Neural cell (in vitro differentiated cells): ENCODE data around the gene CNNM3. TPM values are rescaled to one million over a fixed set of nuclear protein-coding genes. Genes with fewer than 3 reads are reported as not detected.

Experiments used
- H2AFZ ChIP-seq: fragments of 200-600, 300-800 bp; sonication (generic), shearing (Covaris generic); 2 replicates; pipeline ENCODE4 v1.6.0; 2014; ENCODE audit warnings: low read depth, mild to moderate bottlenecking, antibody characterized with exemption, low read length, moderate library complexity
- H3F3A ChIP-seq: fragments of 200-600 bp; shearing (Covaris generic); 2 replicates; pipeline ENCODE4 v1.6.1; 2016; ENCODE audit warnings: mild to moderate bottlenecking, moderate library complexity, mixed read lengths, antibody characterized with exemption, low read length; ENCODE audit not compliant: insufficient read depth, poor library complexity, severe bottlenecking
- H3K27ac ChIP-seq: fragments of 200-600, 300-800 bp; sonication (generic), shearing (Covaris generic); 2 replicates; pipeline ENCODE4 v1.5.1; 2014; ENCODE audit warnings: mild to moderate bottlenecking, low read length, moderate library complexity
- H3K27me3 ChIP-seq: fragments of 300-800, 200-600 bp; sonication (generic), shearing (Covaris generic); 2 replicates; pipeline ENCODE4 v1.6.0; 2014; ENCODE audit warnings: mild to moderate bottlenecking, low read depth, low read length, moderate library complexity; ENCODE audit not compliant: insufficient read depth
- H3K36me3 ChIP-seq: fragments of 300-800, 200-600 bp; sonication (generic), shearing (Covaris generic); 2 replicates; pipeline ENCODE4 v1.5.1; 2014; ENCODE audit warnings: mild to moderate bottlenecking, antibody characterized with exemption, low read length, moderate library complexity; ENCODE audit not compliant: insufficient read depth
- H3K4me2 ChIP-seq: fragments of 300-800, 200-600 bp; sonication (generic), shearing (Covaris generic); 2 replicates; pipeline ENCODE4 v1.6.0; 2014; ENCODE audit warnings: mild to moderate bottlenecking, low read length
- H3K4me3 ChIP-seq: fragments of 300-800, 200-600 bp; sonication (generic), shearing (Covaris generic); 2 replicates; pipeline ENCODE4 v1.5.1; 2014; ENCODE audit warnings: mild to moderate bottlenecking, low read length, moderate library complexity
- H3K79me2 ChIP-seq: fragments of 200-600 bp; shearing (Covaris generic); replicated peaks from 2 replicates; pipeline ENCODE4 v1.6.0; 2014; ENCODE audit warnings: mild to moderate bottlenecking, low read length, moderate library complexity; ENCODE audit not compliant: insufficient read depth
- H3K9ac ChIP-seq: fragments of 300-800, 200-600 bp; sonication (generic), shearing (Covaris generic); 2 replicates; pipeline ENCODE4 v1.6.1; 2016; ENCODE audit warnings: mild to moderate bottlenecking, low read length, mixed read lengths
- H3K9me2 ChIP-seq: fragments of 200-600 bp; shearing (Covaris generic); 2 replicates; pipeline ENCODE4 v1.6.1; 2016; ENCODE audit warnings: mild to moderate bottlenecking, low read length, mixed read lengths; ENCODE audit not compliant: insufficient read depth
- H3K9me3 ChIP-seq: fragments of 200-600, 300-800 bp; sonication (generic), shearing (Covaris generic); 2 replicates; pipeline ENCODE4 v1.6.1; 2016; ENCODE audit warnings: mild to moderate bottlenecking, mixed run types, low read length, moderate library complexity, mixed read lengths
- H4K20me1 ChIP-seq: fragments of 200-600 bp; shearing (Covaris generic); 2 replicates; pipeline ENCODE4 v1.6.1; 2016; ENCODE audit warnings: mild to moderate bottlenecking, mixed run types; ENCODE audit not compliant: insufficient read depth
- EP300 ChIP-seq: fragments of 450-650 bp; conservative IDR thresholded peaks from 2 replicates; pipeline ENCODE4 v1.6.1; 2014; ENCODE audit warnings: antibody characterized with exemption, mild to moderate bottlenecking, moderate library complexity; ENCODE audit not compliant: poor library complexity, severe bottlenecking
- EZH2 ChIP-seq: fragments of 200-600, 300-800 bp; shearing (Covaris generic), sonication (generic); IDR thresholded peaks from 2 replicates; pipeline ENCODE4 v1.6.1; 2014; ENCODE audit warnings: antibody characterized with exemption, low read length, borderline replicate concordance, mild to moderate bottlenecking; ENCODE audit not compliant: insufficient read depth, poor library complexity, severe bottlenecking
- MXI1 ChIP-seq: fragments of 450-650 bp; conservative IDR thresholded peaks from 2 replicates; pipeline ENCODE4 v1.6.1; 2014; ENCODE audit warnings: antibody characterized with exemption, mild to moderate bottlenecking; ENCODE audit not compliant: poor library complexity, severe bottlenecking
- POLR2AphosphoS5 ChIP-seq: IDR thresholded peaks from 2 replicates; pipeline ENCODE4 v1.6.1; 2012
- RAD21 ChIP-seq: fragments of 450-650 bp; conservative IDR thresholded peaks from 2 replicates; pipeline ENCODE4 v1.6.1; 2014; ENCODE audit warnings: antibody characterized with exemption, mild to moderate bottlenecking, moderate library complexity
- SMC3 ChIP-seq: fragments of 450-650 bp; conservative IDR thresholded peaks from 2 replicates; pipeline ENCODE4 v1.6.1; 2014; ENCODE audit warnings: antibody characterized with exemption, mild to moderate bottlenecking, moderate library complexity; ENCODE audit not compliant: poor library complexity
- TAF1 ChIP-seq: IDR thresholded peaks from 2 replicates; pipeline ENCODE4 v1.6.1; 2012; ENCODE audit warnings: low read depth
- polyA plus RNA-seq: library from polyadenylated mRNA; depleted of rRNA; stranded (reverse); fragments of >200 nt; gene quantifications from 2 replicates; pipeline ENCODE4 v1.2.3, GENCODE V29; 2014
- TF ChIP-seq, protein P1 (sequence below): fragments of 450-650 bp; IDR thresholded peaks from 2 replicates; pipeline ENCODE4 v1.5.1; 2014; ENCODE audit warnings: antibody characterized with exemption, mild to moderate bottlenecking, moderate library complexity; ENCODE audit not compliant: poor library complexity, severe bottlenecking
- TF ChIP-seq, protein P2 (sequence below): IDR thresholded peaks from 2 replicates; pipeline ENCODE4 v1.6.1; 2012; ENCODE audit warnings: borderline replicate concordance

Gene CNNM3
- polyA plus RNA-seq, 1 donor from 2014 or later = 9.6 TPM

GRCh38 chr2:96852667-96853066 lies 36.6 kb downstream of the CNNM3 start:
- Histone ChIP-seq H3K36me3 (peaks cover 4% of the 10 kb centered on the region), H3F3A (no peaks in the 10 kb centered on the region), H3K9me2 (no peaks in the 10 kb centered on the region), H3K4me3 (no peak overlapping the region), H3K9me3 (no peaks in the 10 kb centered on the region), H3K79me2 (peaks cover 26% of the 10 kb centered on the region), H3K4me2 (no peak overlapping the region), H4K20me1 (no peaks in the 10 kb centered on the region), H3K9ac (no peak overlapping the region), H3K27ac (no peak overlapping the region), H2AFZ (no peak overlapping the region), H3K27me3 (no peaks in the 10 kb centered on the region)
- TF ChIP-seq TAF1 (no peak), SMC3 (no peak), EP300 (no peak), POLR2AphosphoS5 (no peak), MXI1 (no peak), RAD21 (no peak), EZH2 (no peak)
- TF ChIP-seq, protein P1, sequence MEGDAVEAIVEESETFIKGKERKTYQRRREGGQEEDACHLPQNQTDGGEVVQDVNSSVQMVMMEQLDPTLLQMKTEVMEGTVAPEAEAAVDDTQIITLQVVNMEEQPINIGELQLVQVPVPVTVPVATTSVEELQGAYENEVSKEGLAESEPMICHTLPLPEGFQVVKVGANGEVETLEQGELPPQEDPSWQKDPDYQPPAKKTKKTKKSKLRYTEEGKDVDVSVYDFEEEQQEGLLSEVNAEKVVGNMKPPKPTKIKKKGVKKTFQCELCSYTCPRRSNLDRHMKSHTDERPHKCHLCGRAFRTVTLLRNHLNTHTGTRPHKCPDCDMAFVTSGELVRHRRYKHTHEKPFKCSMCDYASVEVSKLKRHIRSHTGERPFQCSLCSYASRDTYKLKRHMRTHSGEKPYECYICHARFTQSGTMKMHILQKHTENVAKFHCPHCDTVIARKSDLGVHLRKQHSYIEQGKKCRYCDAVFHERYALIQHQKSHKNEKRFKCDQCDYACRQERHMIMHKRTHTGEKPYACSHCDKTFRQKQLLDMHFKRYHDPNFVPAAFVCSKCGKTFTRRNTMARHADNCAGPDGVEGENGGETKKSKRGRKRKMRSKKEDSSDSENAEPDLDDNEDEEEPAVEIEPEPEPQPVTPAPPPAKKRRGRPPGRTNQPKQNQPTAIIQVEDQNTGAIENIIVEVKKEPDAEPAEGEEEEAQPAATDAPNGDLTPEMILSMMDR = no peak
- TF ChIP-seq, protein P2, sequence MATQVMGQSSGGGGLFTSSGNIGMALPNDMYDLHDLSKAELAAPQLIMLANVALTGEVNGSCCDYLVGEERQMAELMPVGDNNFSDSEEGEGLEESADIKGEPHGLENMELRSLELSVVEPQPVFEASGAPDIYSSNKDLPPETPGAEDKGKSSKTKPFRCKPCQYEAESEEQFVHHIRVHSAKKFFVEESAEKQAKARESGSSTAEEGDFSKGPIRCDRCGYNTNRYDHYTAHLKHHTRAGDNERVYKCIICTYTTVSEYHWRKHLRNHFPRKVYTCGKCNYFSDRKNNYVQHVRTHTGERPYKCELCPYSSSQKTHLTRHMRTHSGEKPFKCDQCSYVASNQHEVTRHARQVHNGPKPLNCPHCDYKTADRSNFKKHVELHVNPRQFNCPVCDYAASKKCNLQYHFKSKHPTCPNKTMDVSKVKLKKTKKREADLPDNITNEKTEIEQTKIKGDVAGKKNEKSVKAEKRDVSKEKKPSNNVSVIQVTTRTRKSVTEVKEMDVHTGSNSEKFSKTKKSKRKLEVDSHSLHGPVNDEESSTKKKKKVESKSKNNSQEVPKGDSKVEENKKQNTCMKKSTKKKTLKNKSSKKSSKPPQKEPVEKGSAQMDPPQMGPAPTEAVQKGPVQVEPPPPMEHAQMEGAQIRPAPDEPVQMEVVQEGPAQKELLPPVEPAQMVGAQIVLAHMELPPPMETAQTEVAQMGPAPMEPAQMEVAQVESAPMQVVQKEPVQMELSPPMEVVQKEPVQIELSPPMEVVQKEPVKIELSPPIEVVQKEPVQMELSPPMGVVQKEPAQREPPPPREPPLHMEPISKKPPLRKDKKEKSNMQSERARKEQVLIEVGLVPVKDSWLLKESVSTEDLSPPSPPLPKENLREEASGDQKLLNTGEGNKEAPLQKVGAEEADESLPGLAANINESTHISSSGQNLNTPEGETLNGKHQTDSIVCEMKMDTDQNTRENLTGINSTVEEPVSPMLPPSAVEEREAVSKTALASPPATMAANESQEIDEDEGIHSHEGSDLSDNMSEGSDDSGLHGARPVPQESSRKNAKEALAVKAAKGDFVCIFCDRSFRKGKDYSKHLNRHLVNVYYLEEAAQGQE = no peak

GRCh38 chr2:96853321-96853720 lies 37.3 kb downstream of the CNNM3 start:
- TF ChIP-seq, protein P2 = no peak
- no peak for TF ChIP-seq MXI1
- TF ChIP-seq EP300 = no peak
- TF ChIP-seq TAF1 = no peak
- TF ChIP-seq, protein P1 = no peak
- no peak for TF ChIP-seq SMC3
- no peak for TF ChIP-seq POLR2AphosphoS5
- no peak for TF ChIP-seq RAD21
- no peak for TF ChIP-seq EZH2
- Histone ChIP-seq H3K27me3 (no peaks in the 10 kb centered on the region), H3K9me2 (no peaks in the 10 kb centered on the region), H4K20me1 (no peaks in the 10 kb centered on the region), H3F3A (no peaks in the 10 kb centered on the region), H2AFZ (no peak overlapping the region), H3K27ac (no peak overlapping the region), H3K9ac (no peak overlapping the region), H3K9me3 (no peaks in the 10 kb centered on the region), H3K36me3 (peaks cover 4% of the 10 kb centered on the region), H3K4me3 (no peak overlapping the region), H3K79me2 (peaks cover 26% of the 10 kb centered on the region), H3K4me2 (no peak overlapping the region)
